NCI-H2196 treated with DMSO at 0.1 percent for 48 hours (cell line): ENCODE measurements around the gene NCOA5.
A peak's percentile ranks its signal among the peaks of the same experiment; 100 is the strongest.
"Not testable (repeated sequence)": the region's sequence is repeated elsewhere in the genome, so short reads cannot be mapped to it uniquely, and the experiment has no call there.

ENCODE experiments used
- DNase-seq: peaks from one replicate; lab custom pipeline; 2025; ENCODE audit not compliant: unreplicated experiment; lab: John Stamatoyannopoulos, UW

NCOA5 gene

GRCh38 chr20:46121184-46121930 lies 31.6 kb upstream of the NCOA5 start:
- DNase-seq = no peak

GRCh38 chr20:46120136-46120535 lies 30.4 kb upstream of the NCOA5 start:
- DNase-seq = no peak

GRCh38 chr20:46119547-46119946 lies 29.8 kb upstream of the NCOA5 start:
- DNase-seq = no peak

GRCh38 chr20:46119028-46119546 lies 29.3 kb upstream of the NCOA5 start:
- no peak for DNase-seq

- DNase-seq = no peak
Measured at GRCh38 chr20:46118481-46119020, 28.8 kb upstream of the NCOA5 start.

GRCh38 chr20:46117704-46118467 lies 28.1 kb upstream of the NCOA5 start, which contains the start of gene CD40:
TSS of gene CD40 (plus strand) at chr20:46118314. CDS start at chr20:46118344, 30 bp downstream.
- peak; percentile 65 for DNase-seq

GRCh38 chr20:46114449-46114848 lies 24.7 kb upstream of the NCOA5 start:
- DNase-seq = no peak

GRCh38 chr20:46113113-46113470 lies 23.3 kb upstream of the NCOA5 start:
- no peak for DNase-seq

- no peak for DNase-seq
Measured at GRCh38 chr20:46112430-46113112, 22.8 kb upstream of the NCOA5 start.

- no peak for DNase-seq
Measured at GRCh38 chr20:46111836-46112212, 22.1 kb upstream of the NCOA5 start.

GRCh38 chr20:46111028-46111835 lies 21.5 kb upstream of the NCOA5 start:
- no peak for DNase-seq

- DNase-seq = no peak
Measured at GRCh38 chr20:46108976-46109375, 19.2 kb upstream of the NCOA5 start.

- no peak for DNase-seq
Measured at GRCh38 chr20:46108435-46108841, 18.7 kb upstream of the NCOA5 start.

GRCh38 chr20:46107061-46107460 lies 17.3 kb upstream of the NCOA5 start:
- DNase-seq = no peak

GRCh38 chr20:46104262-46104661 lies 14.5 kb upstream of the NCOA5 start:
- DNase-seq = no peak

- DNase-seq = no peak
Measured at GRCh38 chr20:46102940-46103339, 13.2 kb upstream of the NCOA5 start.

GRCh38 chr20:46101957-46102356 lies 12.2 kb upstream of the NCOA5 start:
- DNase-seq = no peak

GRCh38 chr20:46100988-46101387 lies 11.2 kb upstream of the NCOA5 start:
- DNase-seq = no peak

- not testable (repeated sequence) for DNase-seq
Measured at GRCh38 chr20:46100444-46100843, 10.7 kb upstream of the NCOA5 start.

- no peak for DNase-seq
Measured at GRCh38 chr20:46099491-46100287, 9.9 kb upstream of the NCOA5 start.
